Umbilical cord (tissue), 1 donor: Measurements from ENCODE around the gene VKORC1L1. TPM values are rescaled to one million over a fixed set of nuclear protein-coding genes. Genes with fewer than 3 reads are reported as not detected.

ENCODE experiments used
- total RNA-seq: library from RNA; depleted of rRNA; stranded (reverse); fragments of >200 nt; gene quantifications from one replicate; pipeline ENCODE4 v1.2.3, GENCODE V29; 2014; ENCODE audit warnings: low replicate concordance; ENCODE audit not compliant: insufficient read depth

The VKORC1L1 gene
- total RNA-seq, 1 donor from 2014 or later = 24.6 TPM

Other genes starting within 250 kb of the VKORC1L1 start
- 44.3 TPM for gene GUSB, start 109.1 kb downstream of the VKORC1L1 start, total RNA-seq
- 20.0 TPM for gene ASL, start 202.7 kb downstream of the VKORC1L1 start, total RNA-seq
- gene CRCP, start 241.8 kb downstream of the VKORC1L1 start, total RNA-seq = 59.5 TPM